HCT116 (cell line): ENCODE measurements around the gene ZNF625. TPM values are rescaled to one million over a fixed set of nuclear protein-coding genes. Genes with fewer than 3 reads are reported as not detected.

Source experiments
- ATAC-seq: fragments of 200-7000 bp; cut with Tn5 transposase; 2 replicates; pipeline ENCODE4 v1.9.1; 2020; ENCODE audit warnings: mild to moderate bottlenecking, moderate library complexity
- BruUV-seq: library from RNA; stranded (reverse); fragments of 400-500 nt; replicated peaks from 2 replicates; lab custom pipeline; 2021; lab: Mats Ljungman, UMichigan
- CTCF ChIA-PET: fragments of 300-600 bp; sonication (Branson Sonifier 250); formaldehyde crosslinking; loops from one replicate; lab custom pipeline; 2021; ENCODE audit warnings: antibody characterized with exemption; lab: Charles Lee
- POLR2A ChIA-PET: fragments of 300-600, 350-600 bp; sonication (Branson Sonifier 250); formaldehyde crosslinking; loops from one replicate; lab custom pipeline; 2021; ENCODE audit warnings: antibody characterized with exemption; lab: Charles Lee
- RAD21 ChIA-PET, 2 experiments: fragments of 300-600 bp; sonication (Branson Sonifier 250); formaldehyde crosslinking; loops; one replicate each; lab custom pipeline; 2023; ENCODE audit warnings: low total read pairs in 2 of 2; ENCODE audit not compliant: uncharacterized antibody in 2 of 2, unreplicated experiment in 2 of 2, low non-redundant PET in 1 of 2; lab: Charles Lee
- DNase-seq: peaks from one replicate; pipeline ENCODE4 v3.0.0-alpha.2; 2010; ENCODE audit warnings: low read depth, low spot score
- H2AFZ ChIP-seq: fragments of 200-600 bp; shearing (Covaris generic), sonication (generic); 2 replicates; pipeline ENCODE4 v1.6.1; 2017; ENCODE audit warnings: low read depth, mixed run types, mixed read lengths, antibody characterized with exemption, low read length; ENCODE audit not compliant: poor library complexity, severe bottlenecking
- H3K27ac ChIP-seq: 2 replicates; pipeline ENCODE4 v1.5.1; 2012; ENCODE audit warnings: low read depth, low read length
- H3K27me3 ChIP-seq: fragments of 200-600 bp; sonication (generic); 2 replicates; pipeline ENCODE4 v1.6.1; 2016; ENCODE audit warnings: mixed run types, low read length, mixed read lengths; ENCODE audit not compliant: insufficient read depth
- H3K36me3 ChIP-seq, 2 experiments: fragments of 200-500 bp in 1 of 2; fragments of 200-600 bp in 1 of 2; sonication (Bioruptor generic) in 1 of 2; sonication (generic) in 1 of 2; 2 replicates each; pipeline versions ENCODE4 v1.5.1 to v1.6.1; 2014 to 2016; ENCODE audit warnings: low read length in 2 of 2, inconsistent platforms in 1 of 2, mixed read lengths in 1 of 2, mixed run types in 1 of 2; ENCODE audit not compliant: insufficient read depth in 2 of 2, control insufficient read depth in 1 of 2
- H3K4me1 ChIP-seq, 2 experiments: fragments of 200-600 bp in 1 of 2; sonication (generic) in 1 of 2; 2 replicates each; pipeline versions ENCODE4 v1.5.1 to v1.6.1; 2012 to 2017; ENCODE audit warnings: low read length in 2 of 2, inconsistent platforms in 1 of 2, mild to moderate bottlenecking in 1 of 2, mixed read lengths in 1 of 2, mixed run types in 1 of 2, moderate library complexity in 1 of 2; ENCODE audit not compliant: insufficient read depth in 2 of 2, control insufficient read depth in 1 of 2
- H3K4me2 ChIP-seq: fragments of 200-600 bp; sonication (generic); 2 replicates; pipeline ENCODE4 v1.6.1; 2017; ENCODE audit warnings: mixed run types, low read length, mixed read lengths
- H3K4me3 ChIP-seq, 2 experiments: fragments of 200-600 bp in 1 of 2; sonication (generic) in 1 of 2; replicated peaks in 1 of 2; 2 replicates each; pipeline ENCODE4 v1.5.1; 2011 to 2016; ENCODE audit warnings: low read length in 2 of 2, control low read depth in 1 of 2, low read depth in 1 of 2, mild to moderate bottlenecking in 1 of 2, mixed read lengths in 1 of 2, mixed run types in 1 of 2
- H3K79me2 ChIP-seq: fragments of 200-600 bp; sonication (generic); 2 replicates; pipeline ENCODE4 v1.6.1; 2017; ENCODE audit warnings: mild to moderate bottlenecking, mixed run types, low read length, moderate library complexity, mixed read lengths; ENCODE audit not compliant: insufficient read depth
- H3K9ac ChIP-seq: fragments of 200-600 bp; sonication (generic); 2 replicates; pipeline ENCODE4 v1.6.1; 2016; ENCODE audit warnings: low read length, mixed read lengths
- H3K9me2 ChIP-seq: fragments of 200-600 bp; sonication (generic), shearing (Covaris generic); 2 replicates; pipeline ENCODE4 v1.6.1; 2017; ENCODE audit warnings: mixed run types, mild to moderate bottlenecking, moderate library complexity; ENCODE audit not compliant: insufficient read depth
- H3K9me3 ChIP-seq, 2 experiments: fragments of 200-500 bp in 1 of 2; fragments of 200-600 bp in 1 of 2; sonication (Bioruptor generic) in 1 of 2; sonication (generic) in 1 of 2; 2 replicates each; pipeline ENCODE4 v1.6.1; 2014 to 2017; ENCODE audit warnings: low read length in 2 of 2, mixed read lengths in 2 of 2, inconsistent platforms in 1 of 2, low read depth in 1 of 2, mild to moderate bottlenecking in 1 of 2, mixed run types in 1 of 2, moderate library complexity in 1 of 2; ENCODE audit not compliant: control insufficient read depth in 1 of 2, insufficient read depth in 1 of 2
- H4K20me1 ChIP-seq: fragments of 200-600 bp; sonication (generic), shearing (Covaris generic); 2 replicates; pipeline ENCODE4 v1.6.1; 2017; ENCODE audit warnings: mixed run types, mild to moderate bottlenecking, moderate library complexity; ENCODE audit not compliant: insufficient read depth
- ATF3 ChIP-seq: IDR thresholded peaks from 2 replicates; pipeline ENCODE4 v1.6.1; 2012
- EZH2 ChIP-seq: fragments of 200-600 bp; sonication (generic); IDR thresholded peaks from 2 replicates; pipeline ENCODE4 v1.6.1; 2017; ENCODE audit warnings: antibody characterized with exemption, mixed run types
- FOSL1 ChIP-seq: IDR thresholded peaks from 2 replicates; pipeline ENCODE4 v1.6.1; 2012; ENCODE audit warnings: low read depth
- JUND ChIP-seq: IDR thresholded peaks from 2 replicates; pipeline ENCODE4 v1.6.1; 2012
- MAX ChIP-seq: IDR thresholded peaks from 2 replicates; pipeline ENCODE4 v1.6.1; 2012
- intact Hi-C: fragments of 100-400 bp; cut with micrococcal nuclease; formaldehyde crosslinking; loops from 2 replicates; pipeline ENCODE4 v1.10.0; 2022
- total RNA-seq: library from RNA; stranded (reverse); gene quantifications from one replicate; pipeline ENCODE4 v1.2.1, GENCODE V29; 2021; ENCODE audit not compliant: unreplicated experiment
- TF ChIP-seq, protein P1 (sequence below): IDR thresholded peaks from 2 replicates; pipeline ENCODE4 v1.6.1; 2012; ENCODE audit warnings: low read depth
- TF ChIP-seq, protein P2 (sequence below), 3 experiments: fragments of 200-600 bp in 1 of 3; sonication (generic) in 1 of 3; IDR thresholded peaks in 2 of 3; conservative IDR thresholded peaks in 1 of 3; 2 replicates each; pipeline ENCODE4 v1.5.1; 2012 to 2017; ENCODE audit warnings: low read depth in 2 of 3, low read length in 2 of 3, antibody characterized with exemption in 1 of 3, borderline replicate concordance in 1 of 3, control low read depth in 1 of 3, mild to moderate bottlenecking in 1 of 3, mixed read lengths in 1 of 3, mixed run types in 1 of 3, moderate library complexity in 1 of 3; ENCODE audit not compliant: insufficient read depth in 1 of 3

Gene ZNF625
- total RNA-seq, 1 experiment from 2014 or later, result not detected

DNA sequence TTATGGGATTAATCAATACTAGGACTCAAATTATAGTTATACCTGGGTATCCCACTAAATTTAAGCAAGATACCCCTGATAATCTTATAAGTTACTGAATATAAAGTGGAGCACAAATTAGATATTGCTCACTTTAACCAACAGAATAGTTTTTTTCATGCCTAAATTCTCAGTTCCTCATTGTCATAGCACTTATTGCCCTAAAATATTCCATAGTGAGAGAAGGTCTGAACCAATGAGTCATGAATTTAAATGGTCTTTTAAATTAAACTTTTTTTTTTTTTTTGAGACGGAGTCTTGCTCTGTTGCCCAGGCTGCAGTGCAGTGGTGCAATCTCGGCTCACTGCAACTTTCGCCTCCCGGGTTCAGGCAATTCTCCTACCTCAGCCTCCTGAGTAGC lies 48.8 kb upstream of the ZNF625 start:
- Histone ChIP-seq H3K27me3 (no peaks in the 10 kb centered on the region), H4K20me1 (no peaks in the 10 kb centered on the region), H3K9me2 (no peaks in the 10 kb centered on the region), H3K4me3 (no peak overlapping the region), H3K9me3 (peaks cover 26 to 29% of the 10 kb centered on the region in 2 experiments; a peak in 2 of 4 replicates)
- intact Hi-C loops, result no loop called here
- no peak for ATAC-seq
- TF ChIP-seq FOSL1 (no peak), MAX (no peak), EZH2 (no peak), ATF3 (no peak), JUND (no peak)
- TF ChIP-seq, protein P1, sequence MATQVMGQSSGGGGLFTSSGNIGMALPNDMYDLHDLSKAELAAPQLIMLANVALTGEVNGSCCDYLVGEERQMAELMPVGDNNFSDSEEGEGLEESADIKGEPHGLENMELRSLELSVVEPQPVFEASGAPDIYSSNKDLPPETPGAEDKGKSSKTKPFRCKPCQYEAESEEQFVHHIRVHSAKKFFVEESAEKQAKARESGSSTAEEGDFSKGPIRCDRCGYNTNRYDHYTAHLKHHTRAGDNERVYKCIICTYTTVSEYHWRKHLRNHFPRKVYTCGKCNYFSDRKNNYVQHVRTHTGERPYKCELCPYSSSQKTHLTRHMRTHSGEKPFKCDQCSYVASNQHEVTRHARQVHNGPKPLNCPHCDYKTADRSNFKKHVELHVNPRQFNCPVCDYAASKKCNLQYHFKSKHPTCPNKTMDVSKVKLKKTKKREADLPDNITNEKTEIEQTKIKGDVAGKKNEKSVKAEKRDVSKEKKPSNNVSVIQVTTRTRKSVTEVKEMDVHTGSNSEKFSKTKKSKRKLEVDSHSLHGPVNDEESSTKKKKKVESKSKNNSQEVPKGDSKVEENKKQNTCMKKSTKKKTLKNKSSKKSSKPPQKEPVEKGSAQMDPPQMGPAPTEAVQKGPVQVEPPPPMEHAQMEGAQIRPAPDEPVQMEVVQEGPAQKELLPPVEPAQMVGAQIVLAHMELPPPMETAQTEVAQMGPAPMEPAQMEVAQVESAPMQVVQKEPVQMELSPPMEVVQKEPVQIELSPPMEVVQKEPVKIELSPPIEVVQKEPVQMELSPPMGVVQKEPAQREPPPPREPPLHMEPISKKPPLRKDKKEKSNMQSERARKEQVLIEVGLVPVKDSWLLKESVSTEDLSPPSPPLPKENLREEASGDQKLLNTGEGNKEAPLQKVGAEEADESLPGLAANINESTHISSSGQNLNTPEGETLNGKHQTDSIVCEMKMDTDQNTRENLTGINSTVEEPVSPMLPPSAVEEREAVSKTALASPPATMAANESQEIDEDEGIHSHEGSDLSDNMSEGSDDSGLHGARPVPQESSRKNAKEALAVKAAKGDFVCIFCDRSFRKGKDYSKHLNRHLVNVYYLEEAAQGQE, result no peak
- TF ChIP-seq, protein P2, sequence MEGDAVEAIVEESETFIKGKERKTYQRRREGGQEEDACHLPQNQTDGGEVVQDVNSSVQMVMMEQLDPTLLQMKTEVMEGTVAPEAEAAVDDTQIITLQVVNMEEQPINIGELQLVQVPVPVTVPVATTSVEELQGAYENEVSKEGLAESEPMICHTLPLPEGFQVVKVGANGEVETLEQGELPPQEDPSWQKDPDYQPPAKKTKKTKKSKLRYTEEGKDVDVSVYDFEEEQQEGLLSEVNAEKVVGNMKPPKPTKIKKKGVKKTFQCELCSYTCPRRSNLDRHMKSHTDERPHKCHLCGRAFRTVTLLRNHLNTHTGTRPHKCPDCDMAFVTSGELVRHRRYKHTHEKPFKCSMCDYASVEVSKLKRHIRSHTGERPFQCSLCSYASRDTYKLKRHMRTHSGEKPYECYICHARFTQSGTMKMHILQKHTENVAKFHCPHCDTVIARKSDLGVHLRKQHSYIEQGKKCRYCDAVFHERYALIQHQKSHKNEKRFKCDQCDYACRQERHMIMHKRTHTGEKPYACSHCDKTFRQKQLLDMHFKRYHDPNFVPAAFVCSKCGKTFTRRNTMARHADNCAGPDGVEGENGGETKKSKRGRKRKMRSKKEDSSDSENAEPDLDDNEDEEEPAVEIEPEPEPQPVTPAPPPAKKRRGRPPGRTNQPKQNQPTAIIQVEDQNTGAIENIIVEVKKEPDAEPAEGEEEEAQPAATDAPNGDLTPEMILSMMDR (IDR thresholded peaks at IDR 0.05 in 2 of 3, conservative IDR thresholded peaks at IDR 0.05 in 1 of 3; ENCODE audit: borderline replicate concordance in 1 of 3, insufficient read depth in 1 of 3, low read depth in 2 of 3, low read length in 2 of 3), result no peak
- TF ChIP-seq, all 23 proteins: peak for 0
- ChIA-PET POLR2A (no interaction called here), RAD21 (no interaction called here), CTCF (no interaction called here)
- no peaks in the 10 kb centered on the region for H3K79me2 ChIP-seq
- H3K4me1 ChIP-seq, result no peaks in the 10 kb centered on the region
- DNase-seq, result no peak
- H2AFZ ChIP-seq, result no peak overlapping the region
- no peak overlapping the region for H3K9ac ChIP-seq
- no peak overlapping the region for H3K27ac ChIP-seq
- no peak overlapping the region for H3K4me2 ChIP-seq
- no peaks in the 10 kb centered on the region for H3K36me3 ChIP-seq
- no TSS peak for BruUV-seq
